ENCODE measurements around the gene FCRL6. TPM values are rescaled to one million over a fixed set of nuclear protein-coding genes. Genes with fewer than 3 reads are reported as not detected.

The FCRL6 gene
- total RNA-seq, 4 donors from 2014 or later: 0.17 to 0.80 (median 0.42) TPM; not detected in 1

DNA sequence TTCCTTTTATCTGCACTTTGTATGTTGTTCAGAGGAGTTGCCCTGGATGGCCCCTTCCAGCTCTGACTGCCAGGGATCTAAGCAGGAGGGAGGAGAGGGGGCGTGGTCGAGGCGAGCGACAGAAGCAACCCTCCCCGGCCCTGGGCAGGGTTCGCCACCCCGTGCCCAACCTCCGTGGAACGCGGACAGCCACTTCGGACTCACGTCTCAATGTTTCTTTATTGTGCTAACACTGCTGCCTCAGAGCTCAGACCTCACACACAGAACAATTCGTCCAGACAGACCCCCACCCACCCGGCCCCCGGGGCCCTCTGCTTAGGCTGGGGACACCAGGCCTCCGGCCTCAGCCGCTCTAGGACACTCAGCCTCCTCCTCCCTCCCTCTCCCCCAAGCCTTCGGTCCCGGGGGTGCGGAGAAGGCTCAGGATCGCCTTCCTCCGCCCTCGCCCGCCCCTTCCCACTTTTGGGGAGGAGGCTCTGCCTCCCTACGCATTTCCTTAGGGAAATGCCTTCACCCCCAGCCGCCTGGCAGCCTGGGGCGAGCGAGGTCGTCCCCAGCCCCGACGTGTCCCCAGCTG lies 52.0 kb downstream of the FCRL6 start:
- 0% methylated on average over 16 to 30 of the region's 31 CpGs for WGBS, 2 donors
- peak; percentile 65 to 93 for DNase-seq (ENCODE audit: low spot score in 2 of 2)
- TF ChIP-seq POLR2A (IDR thresholded peaks at IDR 0.05): no peak
- TF ChIP-seq, protein P1, sequence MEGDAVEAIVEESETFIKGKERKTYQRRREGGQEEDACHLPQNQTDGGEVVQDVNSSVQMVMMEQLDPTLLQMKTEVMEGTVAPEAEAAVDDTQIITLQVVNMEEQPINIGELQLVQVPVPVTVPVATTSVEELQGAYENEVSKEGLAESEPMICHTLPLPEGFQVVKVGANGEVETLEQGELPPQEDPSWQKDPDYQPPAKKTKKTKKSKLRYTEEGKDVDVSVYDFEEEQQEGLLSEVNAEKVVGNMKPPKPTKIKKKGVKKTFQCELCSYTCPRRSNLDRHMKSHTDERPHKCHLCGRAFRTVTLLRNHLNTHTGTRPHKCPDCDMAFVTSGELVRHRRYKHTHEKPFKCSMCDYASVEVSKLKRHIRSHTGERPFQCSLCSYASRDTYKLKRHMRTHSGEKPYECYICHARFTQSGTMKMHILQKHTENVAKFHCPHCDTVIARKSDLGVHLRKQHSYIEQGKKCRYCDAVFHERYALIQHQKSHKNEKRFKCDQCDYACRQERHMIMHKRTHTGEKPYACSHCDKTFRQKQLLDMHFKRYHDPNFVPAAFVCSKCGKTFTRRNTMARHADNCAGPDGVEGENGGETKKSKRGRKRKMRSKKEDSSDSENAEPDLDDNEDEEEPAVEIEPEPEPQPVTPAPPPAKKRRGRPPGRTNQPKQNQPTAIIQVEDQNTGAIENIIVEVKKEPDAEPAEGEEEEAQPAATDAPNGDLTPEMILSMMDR (IDR thresholded peaks at IDR 0.05): no peak
- peak overlapping the region; percentile 44 for H3K4me3 ChIP-seq (ENCODE audit: low read depth, poor library complexity, severe bottlenecking)
- intact Hi-C loops (cut with DNase I; ENCODE audit: low total_unique reads): no loop called here

DNA sequence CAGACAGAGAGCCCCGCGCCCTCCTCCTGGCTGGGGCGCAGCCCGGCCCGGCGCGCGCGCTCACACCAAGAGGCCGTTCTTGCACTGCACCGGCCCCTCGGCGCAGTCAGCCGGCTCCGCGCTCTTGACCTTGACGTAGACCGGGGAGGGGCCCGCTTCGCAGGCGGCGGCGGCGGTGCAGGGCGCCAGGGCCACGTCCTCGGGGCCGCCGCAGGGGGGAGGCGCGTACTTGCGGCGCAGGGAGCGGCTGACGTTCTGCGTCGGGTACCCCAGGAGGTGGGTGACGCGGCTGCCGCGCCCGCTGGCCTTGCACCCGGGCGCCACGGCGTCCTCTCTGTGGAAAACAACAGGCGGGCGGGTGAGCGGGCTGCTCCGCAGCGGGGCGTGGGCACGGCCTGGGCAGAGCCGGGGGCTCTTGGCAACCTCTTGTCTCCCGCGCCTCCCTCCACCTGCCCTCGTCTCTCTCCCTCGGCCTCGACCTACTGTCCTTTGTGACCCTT lies 52.6 kb downstream of the FCRL6 start:
- intact Hi-C loops (cut with DNase I; ENCODE audit: low total_unique reads): no loop called here
- DNase-seq (ENCODE audit: low spot score in 2 of 2): peak; percentile 74 to 95
- no peak for TF ChIP-seq POLR2A (IDR thresholded peaks at IDR 0.05)
- TF ChIP-seq, protein P1 (IDR thresholded peaks at IDR 0.05): no peak
- 0% methylated on average over 3 to 51 of the region's 59 CpGs for WGBS, 2 donors
- H3K4me3 ChIP-seq (ENCODE audit: low read depth, poor library complexity, severe bottlenecking): peak overlapping the region; percentile 44

DNA sequence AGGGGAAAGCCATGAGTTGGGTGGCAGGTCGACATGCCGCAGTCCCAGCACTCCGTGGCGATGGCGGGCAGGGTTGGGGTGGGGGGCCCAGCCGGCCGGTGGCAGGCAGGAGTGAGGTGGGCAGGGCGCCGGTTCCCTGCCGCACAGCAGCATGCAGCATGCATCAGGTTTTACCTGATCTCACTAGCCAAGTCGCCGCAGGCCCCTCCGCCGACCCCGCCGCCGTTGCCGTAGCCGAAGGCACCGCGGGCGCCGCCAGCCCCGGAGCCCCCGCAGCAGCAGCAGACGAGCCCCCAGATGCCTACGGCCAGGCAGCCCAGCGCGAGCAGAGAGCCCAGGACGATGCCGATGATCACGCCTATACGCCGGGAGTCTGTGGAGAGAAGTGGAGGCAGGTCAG lies 53.5 kb downstream of the FCRL6 start:
- WGBS, 2 donors: 64 to 77% methylated on average over 33 to 34 of the region's 34 CpGs
- intact Hi-C loops (cut with DNase I; ENCODE audit: low total_unique reads): no loop called here
- TF ChIP-seq POLR2A (IDR thresholded peaks at IDR 0.05): no peak
- TF ChIP-seq, protein P1 (IDR thresholded peaks at IDR 0.05): no peak

DNA sequence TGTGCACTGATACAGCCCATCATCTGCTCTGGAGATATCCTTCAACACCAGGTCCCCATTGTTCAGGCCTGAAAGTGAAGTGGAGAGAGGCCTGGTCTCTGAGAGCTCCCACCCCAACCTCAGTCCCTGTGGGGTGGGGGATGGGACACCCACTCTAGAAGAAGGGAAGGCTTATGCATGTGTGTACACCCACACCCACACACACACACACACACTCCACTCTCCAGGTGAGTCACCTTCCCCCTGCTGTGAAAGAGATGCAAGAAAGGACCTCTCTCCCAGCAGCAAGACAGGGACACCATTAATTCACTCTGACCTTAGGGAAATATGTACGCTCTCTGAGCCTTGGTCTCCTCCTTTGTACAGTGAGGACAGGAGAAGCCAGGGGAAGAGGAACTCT lies 54.4 kb downstream of the FCRL6 start:
- TF ChIP-seq, protein P1 (IDR thresholded peaks at IDR 0.05): no peak
- TF ChIP-seq POLR2A (IDR thresholded peaks at IDR 0.05): no peak
- H3K4me3 ChIP-seq (ENCODE audit: low read depth, poor library complexity, severe bottlenecking): no peak overlapping the region
- WGBS, 2 donors: 83 to 88% methylated on average over 1 of the region's 1 CpG
- intact Hi-C loops (cut with DNase I; ENCODE audit: low total_unique reads): no loop called here
- no peak for DNase-seq (ENCODE audit: low spot score in 2 of 2)

More for the DNA sequence above, 53.5 kb downstream of the FCRL6 start:
- DNase-seq (ENCODE audit: low spot score in 2 of 2): no peak
- no peak overlapping the region for H3K4me3 ChIP-seq (ENCODE audit: low read depth, poor library complexity, severe bottlenecking)

DNA sequence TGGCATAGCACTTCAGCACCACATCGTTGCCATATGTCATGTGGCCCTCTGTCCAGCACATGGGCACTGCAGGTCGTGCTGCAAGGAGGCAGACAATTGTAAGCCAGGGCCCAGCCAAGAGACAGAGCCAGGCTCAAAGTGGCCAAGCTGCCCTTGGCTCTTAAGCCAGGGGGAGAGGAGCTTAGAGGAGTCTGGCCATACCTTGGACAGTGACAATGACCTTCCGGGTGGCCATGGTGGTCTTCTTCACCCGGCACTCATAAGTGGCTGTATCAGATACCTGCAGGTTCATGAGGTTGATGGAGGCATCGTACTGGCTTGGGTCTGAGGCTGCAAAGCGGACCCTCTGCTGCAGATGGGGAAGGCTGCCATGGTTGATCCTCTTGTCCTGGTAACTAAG lies 55.7 kb downstream of the FCRL6 start:
- 78 to 97% methylated on average over 6 of the region's 6 CpGs for WGBS, 2 donors
- no peak for DNase-seq (ENCODE audit: low spot score in 2 of 2)
- H3K4me3 ChIP-seq (ENCODE audit: low read depth, poor library complexity, severe bottlenecking): no peak overlapping the region
- intact Hi-C loops (cut with DNase I; ENCODE audit: low total_unique reads): no loop called here
- TF ChIP-seq, protein P1 (IDR thresholded peaks at IDR 0.05): no peak
- TF ChIP-seq POLR2A (IDR thresholded peaks at IDR 0.05): no peak
